Activated B cell treated with CpG ODN at 0.5 μM for 24 hours (primary cell): Measurements from ENCODE around the gene GNG4. TPM values are rescaled to one million over a fixed set of nuclear protein-coding genes. Genes with fewer than 3 reads are reported as not detected.

ENCODE experiments used
- ATAC-seq: fragments of 200-7000 bp; cut with Tn5 transposase; one replicate; pipeline ENCODE4 v1.10.0; 2021; ENCODE audit warnings: low read depth, mild to moderate bottlenecking, moderate library complexity
- CTCF ChIA-PET: fragments of 350-600 bp; sonication (Branson Sonifier 250); formaldehyde crosslinking; loops from one replicate; lab custom pipeline; 2021; ENCODE audit warnings: antibody characterized with exemption; lab: Charles Lee
- POLR2A ChIA-PET: fragments of 350-600 bp; sonication (Branson Sonifier 250); formaldehyde crosslinking; loops from one replicate; lab custom pipeline; 2021; ENCODE audit warnings: antibody characterized with exemption; lab: Charles Lee
- DNase-seq: peaks from one replicate; pipeline ENCODE4 v3.0.0; 2022
- H3K27ac Mint-ChIP-seq: one replicate; pipeline ENCODE4 v1.8.0; 2020; ENCODE audit warnings: mixed read lengths
- H3K27me3 Mint-ChIP-seq: one replicate; pipeline ENCODE4 v1.8.0; 2021; ENCODE audit warnings: mixed read lengths
- H3K36me3 Mint-ChIP-seq: one replicate; pipeline ENCODE4 v1.8.0; 2021; ENCODE audit warnings: low read depth, mixed read lengths
- H3K4me1 Mint-ChIP-seq: one replicate; pipeline ENCODE4 v1.8.0; 2021; ENCODE audit warnings: mixed read lengths
- H3K4me3 Mint-ChIP-seq: one replicate; pipeline ENCODE4 v1.8.0; 2020; ENCODE audit warnings: mild to moderate bottlenecking, mixed read lengths
- H3K9me3 Mint-ChIP-seq: one replicate; pipeline ENCODE4 v1.8.0; 2020; ENCODE audit warnings: mixed read lengths
- intact Hi-C: fragments of 100-400 bp; cut with micrococcal nuclease; formaldehyde crosslinking; loops from one replicate; pipeline ENCODE4 v1.15.1; 2024
- total RNA-seq: library from RNA; stranded (reverse); gene quantifications from 2 replicates; pipeline ENCODE4 v1.2.3, GENCODE V29; 2022
- TF ChIP-seq, protein P1 (sequence below): fragments of 200-600 bp; IDR thresholded peaks from one replicate; pipeline ENCODE4 v1.8.0; 2022; ENCODE audit warnings: antibody characterized with exemption, mild to moderate bottlenecking

The GNG4 gene
- total RNA-seq, 1 donor from 2014 or later = 2.2 TPM

DNA sequence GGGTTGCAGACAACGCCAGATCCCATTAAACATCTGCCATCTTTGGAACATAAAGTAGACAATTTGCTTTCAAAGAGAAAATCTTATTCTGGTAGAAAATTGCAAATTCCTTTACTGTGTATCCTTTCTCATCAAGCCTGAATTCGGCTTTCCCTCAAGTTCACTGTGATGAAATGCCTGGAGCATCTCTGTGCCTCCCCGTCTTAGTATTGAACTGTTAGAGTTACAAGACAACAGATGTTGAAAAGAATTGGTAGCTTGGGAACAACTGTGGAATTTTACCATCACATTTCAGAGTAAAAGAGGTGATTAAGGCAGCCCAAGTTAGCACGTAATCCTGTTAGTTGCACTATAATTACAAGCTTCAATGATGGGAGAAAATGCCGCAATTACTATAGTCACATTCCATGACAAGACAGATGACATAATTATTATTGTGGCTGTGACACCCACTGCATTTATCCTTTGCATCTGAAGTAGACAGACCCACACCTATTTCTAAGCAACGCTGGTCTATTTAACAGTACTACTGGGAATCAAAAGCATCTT, 90.9 kb downstream of the GNG4 start:
- Mint-ChIP-seq H3K4me1 (no peaks in the 10 kb centered on the region), H3K4me3 (no peak overlapping the region), H3K9me3 (no peaks in the 10 kb centered on the region), H3K36me3 (no peaks in the 10 kb centered on the region), H3K27me3 (no peaks in the 10 kb centered on the region), H3K27ac (no peak overlapping the region)
- ChIA-PET POLR2A (no interaction called here), CTCF (no interaction called here)
- DNase-seq (no peak), ATAC-seq (no peak)
- TF ChIP-seq, protein P1, sequence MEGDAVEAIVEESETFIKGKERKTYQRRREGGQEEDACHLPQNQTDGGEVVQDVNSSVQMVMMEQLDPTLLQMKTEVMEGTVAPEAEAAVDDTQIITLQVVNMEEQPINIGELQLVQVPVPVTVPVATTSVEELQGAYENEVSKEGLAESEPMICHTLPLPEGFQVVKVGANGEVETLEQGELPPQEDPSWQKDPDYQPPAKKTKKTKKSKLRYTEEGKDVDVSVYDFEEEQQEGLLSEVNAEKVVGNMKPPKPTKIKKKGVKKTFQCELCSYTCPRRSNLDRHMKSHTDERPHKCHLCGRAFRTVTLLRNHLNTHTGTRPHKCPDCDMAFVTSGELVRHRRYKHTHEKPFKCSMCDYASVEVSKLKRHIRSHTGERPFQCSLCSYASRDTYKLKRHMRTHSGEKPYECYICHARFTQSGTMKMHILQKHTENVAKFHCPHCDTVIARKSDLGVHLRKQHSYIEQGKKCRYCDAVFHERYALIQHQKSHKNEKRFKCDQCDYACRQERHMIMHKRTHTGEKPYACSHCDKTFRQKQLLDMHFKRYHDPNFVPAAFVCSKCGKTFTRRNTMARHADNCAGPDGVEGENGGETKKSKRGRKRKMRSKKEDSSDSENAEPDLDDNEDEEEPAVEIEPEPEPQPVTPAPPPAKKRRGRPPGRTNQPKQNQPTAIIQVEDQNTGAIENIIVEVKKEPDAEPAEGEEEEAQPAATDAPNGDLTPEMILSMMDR = no peak
- intact Hi-C loops = no loop called here

GRCh38 chr1:235557495-235557894, 92.1 kb downstream of the GNG4 start:
- no peaks in the 10 kb centered on the region for H3K9me3 Mint-ChIP-seq

DNA sequence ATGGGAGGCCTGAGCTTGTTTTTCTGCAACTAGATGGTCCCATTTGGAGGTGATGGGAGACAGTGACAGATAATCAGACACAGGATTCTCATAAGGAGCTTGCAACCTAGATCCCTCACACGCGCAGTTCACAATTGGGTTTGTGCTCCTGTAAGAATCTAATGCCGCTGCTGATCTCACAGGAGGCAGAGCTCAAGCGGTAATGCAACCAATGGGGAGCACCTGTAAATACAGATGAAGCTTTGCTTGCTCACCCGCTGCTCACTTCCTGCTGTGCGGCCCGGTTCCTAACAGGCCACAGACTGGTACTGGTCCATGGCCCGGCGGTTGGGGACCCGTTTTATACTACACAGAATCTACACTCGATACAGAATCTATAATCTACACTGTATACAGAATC, 92.8 kb downstream of the GNG4 start:
- CTCF ChIA-PET = no interaction called here
- TF ChIP-seq, protein P1 = no peak
- Mint-ChIP-seq H3K36me3 (no peaks in the 10 kb centered on the region), H3K4me3 (no peak overlapping the region), H3K27me3 (no peaks in the 10 kb centered on the region), H3K4me1 (no peaks in the 10 kb centered on the region), H3K27ac (no peak overlapping the region), H3K9me3 (no peaks in the 10 kb centered on the region)
- intact Hi-C loops = no loop called here
- POLR2A ChIA-PET = no interaction called here
- no peak for ATAC-seq
- no peak for DNase-seq

More at GRCh38 chr1:235557495-235557894, 92.1 kb downstream of the GNG4 start:
- H3K36me3 Mint-ChIP-seq = no peaks in the 10 kb centered on the region
- CTCF ChIA-PET = interaction anchor here (0.6 kb wide), 1 partner anchor 311 kb away, joined by 3 read pairs; no protein-coding TSS in a partner anchor
- H3K27ac Mint-ChIP-seq = no peak overlapping the region
- H3K27me3 Mint-ChIP-seq = no peaks in the 10 kb centered on the region
- intact Hi-C loops = no loop called here
- POLR2A ChIA-PET = no interaction called here
- DNase-seq (no peak), ATAC-seq (no peak)
- TF ChIP-seq, protein P1 = no peak
- H3K4me1 Mint-ChIP-seq = no peaks in the 10 kb centered on the region
- no peak overlapping the region for H3K4me3 Mint-ChIP-seq

DNA sequence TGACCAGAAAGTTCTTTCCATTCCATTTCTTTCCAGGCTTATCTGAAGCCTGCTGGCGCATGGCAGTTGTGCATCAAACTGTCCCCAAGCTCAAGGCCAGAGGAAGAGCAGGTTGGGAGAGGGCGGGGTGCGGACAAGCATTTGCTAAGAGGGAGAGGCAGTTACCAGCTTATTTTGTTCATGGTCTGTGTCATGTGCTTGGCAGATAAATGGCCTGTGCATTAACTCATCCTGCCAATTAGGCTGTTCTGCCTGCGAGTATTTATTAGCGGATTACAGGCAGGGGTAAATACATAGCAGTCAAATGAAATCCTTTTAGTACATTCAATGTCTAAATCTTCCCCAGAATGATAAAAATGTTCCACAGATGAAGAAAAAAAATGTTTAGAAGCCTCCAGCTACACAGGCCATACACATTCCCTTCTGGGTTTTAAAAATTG, 96.5 kb downstream of the GNG4 start:
- intact Hi-C loops = no loop called here
- TF ChIP-seq, protein P1 = no peak
- POLR2A ChIA-PET = no interaction called here

DNA sequence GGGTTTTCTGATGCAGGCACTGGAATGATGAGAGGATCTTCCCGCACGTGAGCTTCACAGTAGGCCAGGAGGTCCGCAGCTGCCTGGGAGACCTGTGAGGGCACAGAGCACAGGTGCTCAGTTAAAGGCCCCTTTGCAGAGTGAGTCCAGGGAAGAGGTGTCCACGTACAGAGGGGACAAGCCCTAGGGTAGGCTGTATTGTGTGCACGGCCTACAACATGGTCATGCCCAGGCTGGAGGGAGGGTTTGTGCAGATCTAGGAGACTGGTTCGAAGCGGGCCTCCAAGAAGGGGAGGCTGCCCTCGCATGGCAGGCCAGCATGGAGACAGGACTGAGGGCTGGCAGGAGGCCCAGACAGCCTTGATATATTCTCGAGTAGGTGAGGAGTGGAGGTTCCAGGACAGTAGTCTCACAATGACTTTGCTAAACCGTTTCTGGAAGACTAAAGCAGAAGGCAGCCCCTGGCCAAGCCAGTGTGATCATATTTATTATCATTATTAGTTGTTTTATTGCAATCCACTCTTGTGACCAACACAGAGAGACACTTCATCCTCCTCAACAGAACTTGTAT, 97.4 kb downstream of the GNG4 start:
- Mint-ChIP-seq H3K4me1 (no peaks in the 10 kb centered on the region), H3K4me3 (no peak overlapping the region), H3K9me3 (no peaks in the 10 kb centered on the region), H3K36me3 (no peaks in the 10 kb centered on the region), H3K27ac (no peak overlapping the region), H3K27me3 (no peaks in the 10 kb centered on the region)
- ATAC-seq (no peak), DNase-seq (no peak)
- intact Hi-C loops = no loop called here
- ChIA-PET POLR2A (no interaction called here), CTCF (no interaction called here)
- TF ChIP-seq, protein P1 = no peak

More for the DNA sequence above, 96.5 kb downstream of the GNG4 start:
- Mint-ChIP-seq H3K27ac (no peak overlapping the region), H3K4me3 (no peak overlapping the region), H3K36me3 (no peaks in the 10 kb centered on the region), H3K27me3 (no peaks in the 10 kb centered on the region), H3K9me3 (no peaks in the 10 kb centered on the region), H3K4me1 (no peaks in the 10 kb centered on the region)
- DNase-seq (no peak), ATAC-seq (no peak)
- CTCF ChIA-PET = no interaction called here
